MM.1S (cell line): ENCODE measurements around the gene PLA2G12B.
"Not testable (repeated sequence)": the region's sequence is repeated elsewhere in the genome, so short reads cannot be mapped to it uniquely, and the experiment has no call there.

Experiments used
- DNase-seq: peaks from one replicate; pipeline ENCODE4 v3.0.0-alpha.2; 2015
- H2AFZ ChIP-seq: fragments of 300-600 bp; sonication (generic); 2 replicates; pipeline ENCODE4 v1.6.0; 2016; ENCODE audit warnings: antibody characterized with exemption, low read length
- H3F3A ChIP-seq: fragments of 300-600 bp; sonication (generic); 2 replicates; pipeline ENCODE4 v1.6.1; 2016; ENCODE audit warnings: mild to moderate bottlenecking, antibody characterized with exemption, low read length, moderate library complexity, mixed read lengths; ENCODE audit not compliant: insufficient read depth
- H3K27ac ChIP-seq: fragments of 300-600 bp; sonication (generic); 2 replicates; pipeline ENCODE4 v1.5.1; 2016; ENCODE audit warnings: mild to moderate bottlenecking, low read length
- H3K27me3 ChIP-seq: fragments of 300-600 bp; sonication (generic); replicated peaks from 2 replicates; pipeline ENCODE4 v1.6.0; 2016; ENCODE audit warnings: low read length; ENCODE audit not compliant: insufficient read depth
- H3K36me3 ChIP-seq: fragments of 300-600 bp; sonication (generic); replicated peaks from 2 replicates; pipeline ENCODE4 v1.6.1; 2016; ENCODE audit warnings: mild to moderate bottlenecking, low read length, mixed read lengths; ENCODE audit not compliant: insufficient read depth
- H3K4me1 ChIP-seq: fragments of 300-600 bp; sonication (generic); 2 replicates; pipeline ENCODE4 v1.6.1; 2016; ENCODE audit warnings: low read length, mixed read lengths
- H3K4me2 ChIP-seq: fragments of 300-600 bp; sonication (generic); 2 replicates; pipeline ENCODE4 v1.6.0; 2016; ENCODE audit warnings: low read depth, low read length
- H3K4me3 ChIP-seq: fragments of 300-600 bp; sonication (generic); 2 replicates; pipeline ENCODE4 v1.5.1; 2016; ENCODE audit warnings: low read length, mixed read lengths
- H3K79me2 ChIP-seq: fragments of 300-600 bp; sonication (generic); 2 replicates; pipeline ENCODE4 v1.6.1; 2016; ENCODE audit warnings: mixed run types, low read length, mixed read lengths
- H3K9ac ChIP-seq: fragments of 300-600 bp; sonication (generic); 2 replicates; pipeline ENCODE4 v1.6.1; 2016; ENCODE audit warnings: low read length, mixed read lengths
- H3K9me2 ChIP-seq: fragments of 300-600 bp; sonication (generic); replicated peaks from 2 replicates; pipeline ENCODE4 v1.6.1; 2016; ENCODE audit warnings: mild to moderate bottlenecking, low read length, mixed read lengths; ENCODE audit not compliant: insufficient read depth
- H3K9me3 ChIP-seq: fragments of 300-600 bp; sonication (generic); replicated peaks from 2 replicates; pipeline ENCODE4 v1.6.1; 2016; ENCODE audit warnings: mild to moderate bottlenecking, low read length, mixed read lengths; ENCODE audit not compliant: insufficient read depth
- H4K20me1 ChIP-seq: fragments of 300-600 bp; sonication (generic); 2 replicates; pipeline ENCODE4 v1.6.1; 2016; ENCODE audit warnings: mild to moderate bottlenecking, low read length, moderate library complexity, mixed read lengths; ENCODE audit not compliant: insufficient read depth
- CTCF ChIP-seq: fragments of 300-600 bp; sonication (generic); IDR thresholded peaks from 2 replicates; pipeline ENCODE4 v1.5.1; 2016; ENCODE audit warnings: antibody characterized with exemption, low read length, mixed read lengths
- EZH2 ChIP-seq: fragments of 300-600 bp; sonication (generic); optimal IDR thresholded peaks from 2 replicates; pipeline ENCODE3; 2017; ENCODE audit warnings: low read depth, mild to moderate bottlenecking, antibody characterized with exemption, low read length, mixed read lengths
- EZH2phosphoT487 ChIP-seq: fragments of 300-600 bp; sonication (generic); IDR thresholded peaks from 2 replicates; pipeline ENCODE4 v1.6.1; 2018; ENCODE audit warnings: antibody characterized with exemption, low read length

Gene PLA2G12B

GRCh38 chr10:72906446-72906845, 48.2 kb downstream of the PLA2G12B start:
- H3K4me1 ChIP-seq, result peaks cover 11% of the 10 kb centered on the region
- H3K4me3 ChIP-seq, result no peak overlapping the region
- no peak overlapping the region for H2AFZ ChIP-seq

GRCh38 chr10:72904806-72905205, 49.8 kb downstream of the PLA2G12B start:
- no peaks in the 10 kb centered on the region for H3K79me2 ChIP-seq
- no peaks in the 10 kb centered on the region for H3K36me3 ChIP-seq
- no peaks in the 10 kb centered on the region for H3K9me3 ChIP-seq
- no peak overlapping the region for H3K4me3 ChIP-seq
- peaks cover 11% of the 10 kb centered on the region for H3K4me1 ChIP-seq
- H4K20me1 ChIP-seq, result no peaks in the 10 kb centered on the region
- TF ChIP-seq EZH2phosphoT487, result no peak
- H3K27ac ChIP-seq, result no peak overlapping the region
- H3K4me2 ChIP-seq, result no peak overlapping the region
- no peak overlapping the region for H3K9ac ChIP-seq
- H3K9me2 ChIP-seq, result no peaks in the 10 kb centered on the region
- no peaks in the 10 kb centered on the region for H3K27me3 ChIP-seq
- H2AFZ ChIP-seq, result 0 out of 2 replicates have a peak overlapping the region, but pooled peaks have one; percentile 7
- no peaks in the 10 kb centered on the region for H3F3A ChIP-seq
- DNase-seq, result peak; percentile 8

More at GRCh38 chr10:72906446-72906845, 48.2 kb downstream of the PLA2G12B start:
- no peak for TF ChIP-seq CTCF
- TF ChIP-seq EZH2phosphoT487, result no peak
- TF ChIP-seq EZH2, result no peak
- no peak for DNase-seq
- Histone ChIP-seq H3K9me3 (no peaks in the 10 kb centered on the region), H4K20me1 (no peaks in the 10 kb centered on the region), H3K9ac (no peak overlapping the region), H3K79me2 (no peaks in the 10 kb centered on the region), H3F3A (no peaks in the 10 kb centered on the region), H3K27ac (no peak overlapping the region), H3K9me2 (no peaks in the 10 kb centered on the region), H3K27me3 (no peaks in the 10 kb centered on the region), H3K36me3 (no peaks in the 10 kb centered on the region), H3K4me2 (no peak overlapping the region)

DNA sequence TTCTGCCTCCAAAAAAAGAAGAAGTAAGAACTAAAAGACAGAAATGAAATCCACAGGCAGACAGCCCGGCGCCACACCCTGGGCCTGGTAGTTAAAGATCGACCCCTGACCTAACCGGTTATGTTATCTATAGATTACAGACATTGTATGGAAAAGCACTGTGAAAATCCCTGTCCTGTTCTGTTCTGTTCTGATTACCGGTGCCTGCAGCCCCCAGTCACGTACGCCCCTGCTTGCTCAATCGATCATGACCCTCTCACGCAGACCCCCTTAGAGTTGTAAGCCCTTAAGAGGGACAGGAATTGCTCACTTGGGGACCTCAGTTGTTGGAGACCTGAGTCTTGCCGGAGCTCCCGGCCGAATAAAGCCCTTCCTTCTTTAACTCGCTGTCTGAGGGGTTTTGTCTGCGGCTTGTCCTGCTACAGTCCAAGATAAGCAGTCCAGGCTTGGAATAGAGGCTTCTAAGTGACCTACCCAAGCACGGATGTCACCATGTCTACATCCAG, 50.6 kb downstream of the PLA2G12B start:
- not testable (repeated sequence) for H2AFZ ChIP-seq, H3F3A ChIP-seq, H3K9me2 ChIP-seq, H3K4me2 ChIP-seq, H4K20me1 ChIP-seq, H3K9ac ChIP-seq, H3K79me2 ChIP-seq, DNase-seq, H3K4me3 ChIP-seq, H3K27ac ChIP-seq, H3K9me3 ChIP-seq, H3K27me3 ChIP-seq, H3K36me3 ChIP-seq
- H3K4me1 ChIP-seq, result peaks cover 11% of the 10 kb centered on the region

DNA sequence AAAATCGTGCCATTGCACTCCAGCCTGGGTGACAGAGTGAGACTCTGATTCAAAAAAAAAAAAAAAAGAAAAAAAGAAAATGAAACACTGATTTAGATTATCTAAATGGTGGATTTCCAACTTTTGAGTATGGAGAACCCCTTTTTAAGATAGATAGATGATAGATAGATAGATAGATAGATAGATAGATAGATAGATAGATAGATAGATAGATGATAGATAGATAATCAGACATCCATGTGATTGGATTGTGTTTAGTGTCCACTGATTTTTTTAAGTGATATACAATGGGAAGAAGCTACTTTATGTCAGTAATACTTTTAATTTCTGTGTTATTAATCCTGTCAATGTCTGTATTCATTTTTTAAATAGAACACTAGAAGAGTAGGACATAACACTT, 55.1 kb downstream of the PLA2G12B start:
- H3F3A ChIP-seq, result no peaks in the 10 kb centered on the region
- no peak overlapping the region for H2AFZ ChIP-seq
- H3K79me2 ChIP-seq, result no peaks in the 10 kb centered on the region
- H3K9me3 ChIP-seq, result no peaks in the 10 kb centered on the region
- no peak overlapping the region for H3K27ac ChIP-seq
- H4K20me1 ChIP-seq, result no peaks in the 10 kb centered on the region
- H3K27me3 ChIP-seq, result no peaks in the 10 kb centered on the region
- H3K9me2 ChIP-seq, result no peaks in the 10 kb centered on the region
- no peak for TF ChIP-seq EZH2
- TF ChIP-seq EZH2phosphoT487, result no peak
- no peak for TF ChIP-seq CTCF
- H3K4me3 ChIP-seq, result no peak overlapping the region
- H3K4me2 ChIP-seq, result no peak overlapping the region
- no peak overlapping the region for H3K9ac ChIP-seq
- no peaks in the 10 kb centered on the region for H3K4me1 ChIP-seq
- no peaks in the 10 kb centered on the region for H3K36me3 ChIP-seq
- DNase-seq, result no peak
